Measurements from ENCODE around the gene HDAC4.

Gene HDAC4

DNA sequence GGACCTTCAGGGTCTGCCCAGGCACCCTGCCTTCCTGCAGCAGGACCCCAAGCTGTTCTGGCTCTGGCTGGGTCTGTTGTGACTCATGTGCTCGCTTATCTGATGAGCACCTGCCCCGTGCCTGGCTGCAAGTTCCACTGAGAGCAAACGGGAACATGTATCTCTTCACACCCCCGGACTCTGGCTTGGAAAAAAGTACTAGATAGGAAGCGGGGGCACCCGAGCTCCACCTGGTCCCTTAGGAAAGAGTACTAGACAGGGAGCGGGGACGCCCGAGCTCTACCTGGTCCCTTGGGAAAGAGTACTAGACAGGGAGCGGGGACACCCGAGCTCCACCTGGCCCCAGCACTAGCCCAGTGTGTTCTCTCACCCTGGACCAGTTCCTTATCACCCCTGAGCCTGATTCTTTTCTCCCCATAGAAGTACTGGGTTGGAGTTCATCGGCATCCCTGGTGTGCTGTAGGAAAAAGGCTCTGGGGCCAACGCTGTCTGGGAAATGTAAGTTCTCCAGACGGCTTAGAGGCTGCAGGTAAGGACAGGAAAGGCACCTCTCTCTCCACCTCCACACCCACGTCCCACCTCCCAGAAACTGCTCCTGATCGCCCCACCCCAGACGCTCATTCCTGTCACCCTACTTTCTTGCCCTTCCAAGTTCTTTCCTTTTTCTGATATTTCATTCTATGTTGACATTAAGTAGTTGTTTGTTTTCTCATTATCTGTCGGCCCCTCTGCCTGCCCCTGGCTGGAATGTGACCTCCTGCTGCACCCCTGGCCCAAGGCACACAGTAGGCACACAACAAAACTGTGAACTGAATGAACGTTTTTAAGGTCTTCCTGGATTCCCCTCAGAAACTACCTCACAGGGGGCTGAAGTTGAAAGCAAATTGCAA is 40.2 kb downstream of the HDAC4 start:
- TF ChIP-seq, protein P1, sequence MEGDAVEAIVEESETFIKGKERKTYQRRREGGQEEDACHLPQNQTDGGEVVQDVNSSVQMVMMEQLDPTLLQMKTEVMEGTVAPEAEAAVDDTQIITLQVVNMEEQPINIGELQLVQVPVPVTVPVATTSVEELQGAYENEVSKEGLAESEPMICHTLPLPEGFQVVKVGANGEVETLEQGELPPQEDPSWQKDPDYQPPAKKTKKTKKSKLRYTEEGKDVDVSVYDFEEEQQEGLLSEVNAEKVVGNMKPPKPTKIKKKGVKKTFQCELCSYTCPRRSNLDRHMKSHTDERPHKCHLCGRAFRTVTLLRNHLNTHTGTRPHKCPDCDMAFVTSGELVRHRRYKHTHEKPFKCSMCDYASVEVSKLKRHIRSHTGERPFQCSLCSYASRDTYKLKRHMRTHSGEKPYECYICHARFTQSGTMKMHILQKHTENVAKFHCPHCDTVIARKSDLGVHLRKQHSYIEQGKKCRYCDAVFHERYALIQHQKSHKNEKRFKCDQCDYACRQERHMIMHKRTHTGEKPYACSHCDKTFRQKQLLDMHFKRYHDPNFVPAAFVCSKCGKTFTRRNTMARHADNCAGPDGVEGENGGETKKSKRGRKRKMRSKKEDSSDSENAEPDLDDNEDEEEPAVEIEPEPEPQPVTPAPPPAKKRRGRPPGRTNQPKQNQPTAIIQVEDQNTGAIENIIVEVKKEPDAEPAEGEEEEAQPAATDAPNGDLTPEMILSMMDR (IDR thresholded peaks at IDR 0.05; ENCODE audit: low read depth, low read length, missing control alignments), result no peak
- DNase-seq, result no peak
- in situ Hi-C loops (cut with HindIII; ENCODE audit: low pct_ligation_motif_present, low sequenced_read_pairs), result no loop called here
- no peaks in the 10 kb centered on the region for H3K27me3 ChIP-seq (replicated peaks)
- H3K27ac ChIP-seq, result no peak overlapping the region
- H3K36me3 ChIP-seq (replicated peaks), result no peaks in the 10 kb centered on the region
- no peak overlapping the region for H3K4me3 ChIP-seq (ENCODE audit: low read depth, low read length)

DNA sequence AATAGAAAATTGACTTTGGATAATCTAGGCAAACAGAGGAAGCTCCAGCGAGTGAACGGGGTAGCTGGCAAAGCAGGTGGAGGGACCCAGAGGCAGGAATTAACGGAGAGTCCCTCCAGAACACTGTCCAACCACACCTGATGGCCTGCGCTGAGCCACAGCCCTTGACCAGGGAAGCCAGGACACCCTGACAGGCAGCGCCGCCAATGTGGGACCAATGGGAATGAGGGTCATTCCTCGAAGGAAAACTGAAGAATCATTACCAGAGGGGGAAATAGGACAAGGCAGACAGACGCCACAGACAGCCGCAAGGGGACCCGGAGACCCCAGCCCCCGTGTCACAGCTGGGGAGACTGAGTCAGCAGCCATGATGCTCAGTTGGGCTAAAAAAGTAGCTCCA is 40.8 kb downstream of the HDAC4 start:
- in situ Hi-C loops (cut with HindIII; ENCODE audit: low pct_ligation_motif_present, low sequenced_read_pairs), result no loop called here
- Histone ChIP-seq H3K27ac (no peak overlapping the region), H3K36me3 (replicated peaks) (no peaks in the 10 kb centered on the region), H3K27me3 (replicated peaks) (no peaks in the 10 kb centered on the region), H3K4me3 (ENCODE audit: low read depth, low read length) (no peak overlapping the region)
- DNase-seq, result no peak
- TF ChIP-seq, protein P1 (IDR thresholded peaks at IDR 0.05; ENCODE audit: low read depth, low read length, missing control alignments), result no peak

GRCh38 chr2:239359196-239359912 is 41.5 kb downstream of the HDAC4 start:
- no peak overlapping the region for H3K4me3 ChIP-seq (ENCODE audit: low read depth, low read length)
- TF ChIP-seq, protein P1 (IDR thresholded peaks at IDR 0.05; ENCODE audit: low read depth, low read length, missing control alignments), result no peak
- no peak for DNase-seq
- no peaks in the 10 kb centered on the region for H3K36me3 ChIP-seq (replicated peaks)
- in situ Hi-C loops (cut with HindIII; ENCODE audit: low pct_ligation_motif_present, low sequenced_read_pairs), result no loop called here
- H3K27ac ChIP-seq, result no peak overlapping the region
- H3K27me3 ChIP-seq (replicated peaks), result no peaks in the 10 kb centered on the region

- TF ChIP-seq, protein P1 (IDR thresholded peaks at IDR 0.05; ENCODE audit: low read depth, low read length, missing control alignments), result no peak
- DNase-seq, result peak; percentile 27
- Histone ChIP-seq H3K27me3 (replicated peaks) (no peaks in the 10 kb centered on the region), H3K36me3 (replicated peaks) (no peaks in the 10 kb centered on the region), H3K27ac (no peak overlapping the region), H3K4me3 (ENCODE audit: low read depth, low read length) (no peak overlapping the region)
- in situ Hi-C loops (cut with HindIII; ENCODE audit: low pct_ligation_motif_present, low sequenced_read_pairs), result no loop called here
Observed at GRCh38 chr2:239358062-239358754, 42.6 kb downstream of the HDAC4 start.

GRCh38 chr2:239355724-239356123 is 45.1 kb downstream of the HDAC4 start:
- in situ Hi-C loops (cut with HindIII; ENCODE audit: low pct_ligation_motif_present, low sequenced_read_pairs), result no loop called here
- TF ChIP-seq, protein P1 (IDR thresholded peaks at IDR 0.05; ENCODE audit: low read depth, low read length, missing control alignments), result no peak
- H3K36me3 ChIP-seq (replicated peaks), result no peaks in the 10 kb centered on the region
- DNase-seq, result no peak
- no peaks in the 10 kb centered on the region for H3K27me3 ChIP-seq (replicated peaks)
- H3K4me3 ChIP-seq (ENCODE audit: low read depth, low read length), result no peak overlapping the region
- no peak overlapping the region for H3K27ac ChIP-seq
